Mesendoderm (in vitro differentiated cells): ENCODE measurements around the gene FGD5.

ENCODE experiments used
- DNase-seq: peaks from one replicate; pipeline ENCODE4 v3.0.0; 2013
- H2AK5ac ChIP-seq: 2 replicates; pipeline ENCODE4 v1.6.1; 2013; ENCODE audit warnings: low read length, inconsistent platforms
- H2BK120ac ChIP-seq: 2 replicates; pipeline ENCODE4 v1.6.1; 2013; ENCODE audit warnings: low read depth, mild to moderate bottlenecking, low read length, moderate library complexity, mixed read lengths
- H2BK15ac ChIP-seq: replicated peaks from 2 replicates; pipeline ENCODE4 v1.6.1; 2013; ENCODE audit warnings: low read depth, mild to moderate bottlenecking, moderate library complexity
- H2BK5ac ChIP-seq: 2 replicates; pipeline ENCODE4 v1.6.1; 2013; ENCODE audit warnings: low read length, inconsistent platforms
- H3K18ac ChIP-seq: 2 replicates; pipeline ENCODE4 v1.6.1; 2013; ENCODE audit warnings: mild to moderate bottlenecking, low read length, mixed read lengths
- H3K23ac ChIP-seq: one replicate; pipeline ENCODE4 v1.6.1; 2013; ENCODE audit warnings: low read length
- H3K27ac ChIP-seq: 2 replicates; pipeline ENCODE4 v1.5.1; 2013; ENCODE audit warnings: low read depth, mild to moderate bottlenecking, inconsistent platforms, low read length, moderate library complexity
- H3K27me3 ChIP-seq: 2 replicates; pipeline ENCODE4 v1.6.1; 2013; ENCODE audit warnings: low read length, control low read depth, mild to moderate bottlenecking, inconsistent platforms; ENCODE audit not compliant: insufficient read depth, poor library complexity
- H3K36me3 ChIP-seq: 2 replicates; pipeline ENCODE4 v1.6.1; 2013; ENCODE audit warnings: low read length, inconsistent platforms; ENCODE audit not compliant: control insufficient read depth, insufficient read depth
- H3K4ac ChIP-seq: one replicate; pipeline ENCODE4 v1.6.1; 2013; ENCODE audit warnings: low read depth, mild to moderate bottlenecking, low read length, moderate library complexity
- H3K4me1 ChIP-seq: 2 replicates; pipeline ENCODE4 v1.6.1; 2013; ENCODE audit warnings: low read depth, low read length, inconsistent platforms; ENCODE audit not compliant: control insufficient read depth
- H3K4me2 ChIP-seq: 2 replicates; pipeline ENCODE4 v1.6.1; 2013; ENCODE audit warnings: low read length
- H3K4me3 ChIP-seq: 2 replicates; pipeline ENCODE4 v1.5.1; 2013; ENCODE audit warnings: mild to moderate bottlenecking, low read length
- H3K56ac ChIP-seq: one replicate; pipeline ENCODE4 v1.6.1; 2013; ENCODE audit warnings: low read length
- H3K79me1 ChIP-seq: 2 replicates; pipeline ENCODE4 v1.6.1; 2013; ENCODE audit warnings: low read length, inconsistent platforms
- H3K79me2 ChIP-seq: 2 replicates; pipeline ENCODE4 v1.6.1; 2013; ENCODE audit warnings: mild to moderate bottlenecking, low read length; ENCODE audit not compliant: control insufficient read depth, insufficient read depth
- H3K9ac ChIP-seq: 2 replicates; pipeline ENCODE4 v1.6.1; 2013; ENCODE audit warnings: low read length, inconsistent platforms
- H4K5ac ChIP-seq: one replicate; pipeline ENCODE4 v1.6.1; 2013; ENCODE audit warnings: low read length
- H4K8ac ChIP-seq: one replicate; pipeline ENCODE4 v1.6.1; 2013; ENCODE audit warnings: low read depth, mild to moderate bottlenecking, control low read depth, low read length, moderate library complexity
- WGBS: extraction: QIAGEN DNeasy Blood & Tissue Kit; methylation state at CpG from one replicate; pipeline ENCODE4 v1.1.7; 2013; ENCODE audit warnings: low lambda C conversion rate, missing lambda C conversion rate; ENCODE audit not compliant: insufficient coverage; ENCODE audit errors: extremely low coverage; 5-methylcytosine and 5-hydroxymethylcytosine counted together

Gene FGD5

DNA sequence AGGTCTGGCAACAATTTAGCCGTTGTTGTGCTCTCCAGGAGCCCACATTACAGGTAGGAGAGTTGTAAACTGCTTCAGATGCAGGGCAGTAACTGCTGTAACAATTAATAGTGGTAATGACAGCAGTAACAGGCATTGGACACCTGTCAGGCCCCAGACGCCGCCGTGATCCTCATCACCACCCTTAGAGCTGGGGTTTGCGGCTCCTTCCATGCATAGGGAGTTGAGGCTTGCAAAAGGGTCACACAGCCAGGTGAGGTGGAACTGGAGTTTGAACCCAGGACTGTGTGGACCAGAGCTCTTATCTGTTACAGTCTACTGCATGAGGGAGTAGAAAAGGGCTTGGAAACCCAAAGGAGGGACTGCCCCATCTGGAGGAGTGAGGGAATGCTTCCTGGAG lies 101.8 kb downstream of the FGD5 start:
- H3K18ac ChIP-seq, result no peak overlapping the region
- H3K27ac ChIP-seq, result no peak overlapping the region
- H4K5ac ChIP-seq, result no peak overlapping the region
- H3K4ac ChIP-seq, result no peak overlapping the region
- no CpG with 5 or more reads among the region's 5 CpGs for WGBS
- H2BK5ac ChIP-seq, result no peak overlapping the region
- H3K9ac ChIP-seq, result no peak overlapping the region
- no peaks in the 10 kb centered on the region for H3K79me1 ChIP-seq
- no peak for DNase-seq
- H3K56ac ChIP-seq, result no peak overlapping the region
- H2BK120ac ChIP-seq, result no peak overlapping the region
- H3K27me3 ChIP-seq, result no peaks in the 10 kb centered on the region
- no peak overlapping the region for H3K4me2 ChIP-seq
- no peaks in the 10 kb centered on the region for H3K4me1 ChIP-seq
- H3K79me2 ChIP-seq, result no peaks in the 10 kb centered on the region
- H3K23ac ChIP-seq, result no peak overlapping the region
- no peaks in the 10 kb centered on the region for H3K36me3 ChIP-seq
- no peak overlapping the region for H2BK15ac ChIP-seq
- H2AK5ac ChIP-seq, result no peak overlapping the region
- H3K4me3 ChIP-seq, result no peak overlapping the region
- no peak overlapping the region for H4K8ac ChIP-seq

DNA sequence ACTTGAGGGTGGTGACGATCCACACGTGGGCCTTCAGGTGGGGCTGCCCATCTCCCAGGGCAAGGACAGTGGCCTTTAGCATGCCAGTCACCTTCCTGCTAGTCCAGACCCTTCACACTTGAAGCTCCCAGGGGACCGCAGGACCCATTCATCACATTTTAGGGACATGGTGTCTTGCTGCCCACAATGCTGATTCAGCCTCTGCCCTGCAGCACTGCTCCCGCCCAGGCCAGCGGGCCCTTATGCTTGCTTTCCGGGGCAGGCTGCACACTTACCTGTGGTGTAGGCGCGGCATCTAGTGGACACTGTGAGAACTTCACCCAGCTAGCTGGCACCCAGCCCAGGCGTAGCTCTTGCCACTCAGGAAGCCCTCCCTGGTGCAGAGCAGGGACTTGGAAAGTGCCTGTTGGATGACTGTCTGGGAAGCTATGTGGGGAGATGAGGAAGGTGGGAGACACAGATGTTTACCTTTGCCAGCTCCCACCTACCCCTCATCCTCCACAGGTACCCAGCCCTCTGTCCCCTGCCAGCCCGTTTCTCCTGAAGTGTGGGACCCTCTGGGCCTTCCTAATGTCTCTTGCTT lies 102.4 kb downstream of the FGD5 start:
- Histone ChIP-seq H3K36me3 (no peaks in the 10 kb centered on the region), H3K56ac (no peak overlapping the region), H3K4me3 (no peak overlapping the region), H2BK120ac (no peak overlapping the region), H3K27ac (no peak overlapping the region), H2BK5ac (no peak overlapping the region), H3K4me1 (no peaks in the 10 kb centered on the region), H3K79me2 (no peaks in the 10 kb centered on the region), H4K5ac (no peak overlapping the region), H3K23ac (no peak overlapping the region), H2BK15ac (no peak overlapping the region), H3K4ac (no peak overlapping the region), H3K4me2 (no peak overlapping the region), H3K79me1 (no peaks in the 10 kb centered on the region), H3K9ac (no peak overlapping the region), H3K27me3 (no peaks in the 10 kb centered on the region), H4K8ac (no peak overlapping the region), H2AK5ac (no peak overlapping the region), H3K18ac (no peak overlapping the region)
- peak; percentile 87 for DNase-seq
- no CpG with 5 or more reads among the region's 10 CpGs for WGBS

DNA sequence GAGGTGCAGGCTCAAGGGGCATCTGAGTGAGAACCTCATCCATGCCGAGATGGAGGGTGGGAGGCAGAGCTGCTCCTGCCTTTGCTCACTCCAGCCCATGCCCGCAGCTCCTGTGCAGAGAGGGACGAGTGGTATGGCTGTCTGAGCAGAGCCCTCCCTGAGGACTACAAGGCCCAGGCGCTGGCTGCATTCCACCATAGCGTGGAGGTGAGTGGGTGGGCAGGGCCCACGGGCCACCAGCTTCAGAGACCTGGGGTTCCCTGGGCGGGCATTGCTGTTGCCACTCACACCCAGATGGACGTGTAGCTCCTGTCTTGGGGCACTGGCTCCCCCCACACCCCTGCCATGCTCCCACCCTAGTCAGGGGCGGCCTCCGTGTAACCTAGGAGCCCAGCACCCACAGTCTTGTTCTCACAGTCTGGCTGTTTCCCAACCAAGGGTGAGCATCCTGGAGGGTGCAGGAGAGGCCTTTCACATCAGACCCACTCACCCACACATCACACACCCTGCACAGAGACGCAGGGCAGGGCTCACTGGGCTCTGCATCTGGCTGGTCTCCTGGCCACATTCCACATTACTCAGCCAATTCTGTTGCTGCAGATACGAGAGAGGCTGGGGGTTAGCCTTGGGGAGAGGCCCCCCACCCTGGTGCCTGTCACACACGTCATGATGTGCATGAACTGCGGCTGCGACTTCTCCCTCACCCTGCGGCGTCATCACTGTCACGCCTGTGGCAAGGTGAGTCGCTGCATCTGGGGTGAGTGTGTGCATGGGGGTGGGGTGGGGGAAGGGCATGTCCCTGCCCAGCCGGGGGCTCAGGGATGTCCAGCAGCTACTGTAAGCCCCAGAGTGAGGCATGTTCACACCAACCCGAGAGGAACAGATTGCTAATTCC lies 103.3 kb downstream of the FGD5 start:
- H3K9ac ChIP-seq, result no peak overlapping the region
- H4K5ac ChIP-seq, result no peak overlapping the region
- no peak overlapping the region for H3K4me2 ChIP-seq
- H2AK5ac ChIP-seq, result no peak overlapping the region
- H3K27ac ChIP-seq, result no peak overlapping the region
- no peak overlapping the region for H2BK120ac ChIP-seq
- no peak overlapping the region for H3K4ac ChIP-seq
- no peak overlapping the region for H3K18ac ChIP-seq
- DNase-seq, result no peak
- H3K4me3 ChIP-seq, result no peak overlapping the region
- H3K56ac ChIP-seq, result no peak overlapping the region
- H3K4me1 ChIP-seq, result no peaks in the 10 kb centered on the region
- no peak overlapping the region for H2BK15ac ChIP-seq
- H3K36me3 ChIP-seq, result no peaks in the 10 kb centered on the region
- WGBS, result no CpG with 5 or more reads among the region's 21 CpGs
- H4K8ac ChIP-seq, result no peak overlapping the region
- H3K23ac ChIP-seq, result no peak overlapping the region
- H3K79me1 ChIP-seq, result no peaks in the 10 kb centered on the region
- no peak overlapping the region for H2BK5ac ChIP-seq
- no peaks in the 10 kb centered on the region for H3K27me3 ChIP-seq
- no peaks in the 10 kb centered on the region for H3K79me2 ChIP-seq

DNA sequence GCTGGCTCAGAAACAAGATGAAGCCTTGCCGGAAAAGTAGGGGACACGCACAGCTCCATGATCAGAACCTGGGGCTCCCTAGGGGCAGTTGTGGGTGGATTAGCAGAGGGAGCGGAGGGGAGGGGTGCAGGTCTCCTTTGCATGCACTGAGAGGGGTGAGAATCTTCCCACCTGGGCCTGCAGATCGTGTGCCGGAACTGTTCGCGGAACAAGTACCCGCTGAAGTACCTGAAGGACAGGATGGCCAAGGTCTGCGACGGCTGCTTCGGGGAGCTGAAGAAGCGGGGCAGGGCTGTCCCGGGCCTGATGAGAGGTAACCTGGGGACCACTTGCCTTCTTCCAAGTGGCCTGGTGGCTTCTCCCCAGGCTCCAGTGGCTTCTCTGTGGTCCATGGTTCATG lies 104.1 kb downstream of the FGD5 start:
- Histone ChIP-seq H3K4me2 (no peak overlapping the region), H3K36me3 (no peaks in the 10 kb centered on the region), H4K5ac (no peak overlapping the region), H2AK5ac (no peak overlapping the region), H3K4me3 (no peak overlapping the region), H4K8ac (no peak overlapping the region), H3K9ac (no peak overlapping the region), H3K4me1 (no peaks in the 10 kb centered on the region), H2BK15ac (no peak overlapping the region), H3K18ac (no peak overlapping the region), H3K79me1 (no peaks in the 10 kb centered on the region), H2BK5ac (no peak overlapping the region), H3K27ac (no peak overlapping the region), H3K56ac (no peak overlapping the region), H3K79me2 (no peaks in the 10 kb centered on the region), H3K4ac (no peak overlapping the region), H3K23ac (no peak overlapping the region), H3K27me3 (no peaks in the 10 kb centered on the region), H2BK120ac (no peak overlapping the region)
- no peak for DNase-seq
- WGBS, result no CpG with 5 or more reads among the region's 13 CpGs

DNA sequence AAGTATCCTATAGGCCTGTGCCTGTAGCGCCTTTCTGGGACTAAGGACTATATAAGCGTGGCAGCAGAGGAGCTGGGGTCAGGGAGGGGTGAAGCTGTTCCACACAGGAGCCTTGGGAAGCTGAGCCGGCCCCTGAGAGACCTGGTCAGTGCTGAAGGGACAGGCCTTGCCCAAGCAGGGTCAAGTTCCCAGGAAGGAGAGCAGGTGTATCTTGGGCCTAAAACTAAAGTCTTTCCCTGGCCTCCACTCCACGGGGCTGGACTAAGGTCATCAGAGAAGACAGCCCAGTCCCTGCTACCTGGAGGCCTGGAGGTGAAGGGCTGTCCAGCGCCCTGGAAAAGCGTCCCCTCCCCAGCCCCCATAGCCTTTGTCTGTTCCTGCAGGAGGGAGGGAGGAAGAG lies 104.7 kb downstream of the FGD5 start:
- H3K23ac ChIP-seq, result no peak overlapping the region
- no peak overlapping the region for H2BK120ac ChIP-seq
- no peaks in the 10 kb centered on the region for H3K79me1 ChIP-seq
- H3K56ac ChIP-seq, result no peak overlapping the region
- H3K27ac ChIP-seq, result no peak overlapping the region
- no peak overlapping the region for H3K4me3 ChIP-seq
- H3K4ac ChIP-seq, result no peak overlapping the region
- H3K4me1 ChIP-seq, result no peaks in the 10 kb centered on the region
- H3K4me2 ChIP-seq, result no peak overlapping the region
- no peaks in the 10 kb centered on the region for H3K79me2 ChIP-seq
- no CpG with 5 or more reads among the region's 6 CpGs for WGBS
- DNase-seq, result no peak
- no peaks in the 10 kb centered on the region for H3K36me3 ChIP-seq
- H2BK15ac ChIP-seq, result no peak overlapping the region
- H3K18ac ChIP-seq, result no peak overlapping the region
- no peaks in the 10 kb centered on the region for H3K27me3 ChIP-seq
- no peak overlapping the region for H2AK5ac ChIP-seq
- no peak overlapping the region for H2BK5ac ChIP-seq
- no peak overlapping the region for H3K9ac ChIP-seq
- H4K5ac ChIP-seq, result no peak overlapping the region
- no peak overlapping the region for H4K8ac ChIP-seq
